NB4 (cell line): ENCODE data around the gene NEK5.

Experiments
- POLR2A ChIP-seq: IDR thresholded peaks from 2 replicates; pipeline ENCODE4 v1.6.1; 2011; ENCODE audit warnings: mild to moderate bottlenecking; ENCODE audit not compliant: insufficient read length; ENCODE audit errors: extremely low read depth
- TF ChIP-seq, protein P1 (sequence below): IDR thresholded peaks from one replicate; pipeline ENCODE4 v1.5.1; 2012; ENCODE audit warnings: low read depth, low read length
- TF ChIP-seq, protein P2 (sequence below): IDR thresholded peaks from 2 replicates; pipeline ENCODE4 v1.6.1; 2011; ENCODE audit warnings: low read depth, low read length

- TF ChIP-seq, protein P1, sequence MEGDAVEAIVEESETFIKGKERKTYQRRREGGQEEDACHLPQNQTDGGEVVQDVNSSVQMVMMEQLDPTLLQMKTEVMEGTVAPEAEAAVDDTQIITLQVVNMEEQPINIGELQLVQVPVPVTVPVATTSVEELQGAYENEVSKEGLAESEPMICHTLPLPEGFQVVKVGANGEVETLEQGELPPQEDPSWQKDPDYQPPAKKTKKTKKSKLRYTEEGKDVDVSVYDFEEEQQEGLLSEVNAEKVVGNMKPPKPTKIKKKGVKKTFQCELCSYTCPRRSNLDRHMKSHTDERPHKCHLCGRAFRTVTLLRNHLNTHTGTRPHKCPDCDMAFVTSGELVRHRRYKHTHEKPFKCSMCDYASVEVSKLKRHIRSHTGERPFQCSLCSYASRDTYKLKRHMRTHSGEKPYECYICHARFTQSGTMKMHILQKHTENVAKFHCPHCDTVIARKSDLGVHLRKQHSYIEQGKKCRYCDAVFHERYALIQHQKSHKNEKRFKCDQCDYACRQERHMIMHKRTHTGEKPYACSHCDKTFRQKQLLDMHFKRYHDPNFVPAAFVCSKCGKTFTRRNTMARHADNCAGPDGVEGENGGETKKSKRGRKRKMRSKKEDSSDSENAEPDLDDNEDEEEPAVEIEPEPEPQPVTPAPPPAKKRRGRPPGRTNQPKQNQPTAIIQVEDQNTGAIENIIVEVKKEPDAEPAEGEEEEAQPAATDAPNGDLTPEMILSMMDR: no peak
- no peak for TF ChIP-seq POLR2A
- TF ChIP-seq, protein P2, sequence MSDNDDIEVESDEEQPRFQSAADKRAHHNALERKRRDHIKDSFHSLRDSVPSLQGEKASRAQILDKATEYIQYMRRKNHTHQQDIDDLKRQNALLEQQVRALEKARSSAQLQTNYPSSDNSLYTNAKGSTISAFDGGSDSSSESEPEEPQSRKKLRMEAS: no peak
These were observed 135.2 kb downstream of the NEK5 start for GRCh38 chr13:51993713-51994112.
